HG03039 (cell line): Measurements from ENCODE around the gene NLRP7.

Experiments
- ATAC-seq: cut with Tn5 transposase; IDR thresholded peaks from one replicate; pipeline ENCODE4 v1.9.1; 2021; ENCODE audit warnings: mild to moderate bottlenecking, moderate library complexity; ENCODE audit not compliant: unreplicated experiment

Gene NLRP7

DNA sequence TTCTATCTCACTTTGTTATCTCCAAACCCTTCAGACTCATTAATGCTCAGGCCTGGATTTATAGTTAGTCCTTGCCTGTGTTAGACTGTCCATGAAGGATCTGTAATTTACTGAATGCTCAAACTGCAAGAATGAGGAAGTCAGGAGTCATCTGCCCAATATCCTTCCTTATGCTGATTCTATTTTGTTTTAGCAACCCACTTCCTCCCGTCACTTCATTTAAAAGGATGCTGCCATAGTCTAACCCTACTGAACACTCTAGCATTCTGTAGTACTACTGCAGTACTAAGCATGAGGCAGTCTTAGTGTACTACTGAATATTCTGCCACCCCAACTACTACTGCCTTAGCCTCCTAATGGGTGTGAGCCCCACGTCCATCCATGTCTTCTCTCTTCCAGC lies 71.8 kb downstream of the NLRP7 start:
- no peak for ATAC-seq

DNA sequence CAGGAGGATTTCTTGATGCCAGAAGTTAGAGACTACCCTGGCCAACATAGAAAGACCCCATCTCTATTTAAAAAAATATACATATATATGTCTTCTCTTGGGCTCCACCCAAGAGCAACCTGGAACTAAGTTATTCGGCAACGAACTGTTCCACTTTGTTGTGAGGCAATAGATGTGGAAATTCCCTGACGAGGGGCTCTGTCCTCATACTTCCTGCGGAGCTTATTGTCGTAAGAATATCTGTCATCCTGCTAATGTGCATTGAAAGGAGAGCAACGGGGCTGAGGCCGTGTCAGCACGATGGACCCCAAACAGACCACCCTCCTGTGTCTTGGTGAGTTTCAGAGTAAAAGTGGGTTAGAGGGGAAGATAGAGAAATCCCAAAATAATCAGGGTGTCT lies 73.3 kb downstream of the NLRP7 start, which contains the start of gene FCAR:
Gene FCAR (plus strand): TSS at position 246 of the 400 bp plus-strand sequence. CDS start 55 bp downstream, at position 301.
- ATAC-seq, result no peak
